Calu3 (cell line): ENCODE data around the gene TMIGD3. TPM values are rescaled to one million over a fixed set of nuclear protein-coding genes. Genes with fewer than 3 reads are reported as not detected.

Source experiments
- BruUV-seq: library from RNA; stranded (reverse); fragments of 400-500 nt; replicated peaks from 2 replicates; lab custom pipeline; 2021; lab: Mats Ljungman, UMichigan
- CTCF ChIA-PET: fragments of 300-600 bp; sonication (Branson Sonifier 250); formaldehyde crosslinking; loops from one replicate; lab custom pipeline; 2022; ENCODE audit warnings: antibody characterized with exemption; lab: Charles Lee
- DNase-seq: peaks from one replicate; pipeline ENCODE4 v3.0.0; 2022
- H3K27ac Mint-ChIP-seq: one replicate; pipeline ENCODE4 v1.8.0; 2022; ENCODE audit warnings: mixed read lengths; ENCODE audit not compliant: unreplicated experiment
- H3K27me3 Mint-ChIP-seq: one replicate; pipeline ENCODE4 v1.8.0; 2022; ENCODE audit warnings: mixed read lengths; ENCODE audit not compliant: unreplicated experiment
- H3K36me3 Mint-ChIP-seq: one replicate; pipeline ENCODE4 v1.8.0; 2022; ENCODE audit warnings: mild to moderate bottlenecking, moderate library complexity, mixed read lengths; ENCODE audit not compliant: insufficient read depth, unreplicated experiment
- H3K4me1 Mint-ChIP-seq: one replicate; pipeline ENCODE4 v1.8.0; 2022; ENCODE audit warnings: mild to moderate bottlenecking, low read depth, mixed read lengths; ENCODE audit not compliant: unreplicated experiment
- H3K4me3 Mint-ChIP-seq: one replicate; pipeline ENCODE4 v1.8.0; 2022; ENCODE audit warnings: mild to moderate bottlenecking, low read depth, moderate library complexity, mixed read lengths; ENCODE audit not compliant: unreplicated experiment
- H3K9me3 Mint-ChIP-seq: one replicate; pipeline ENCODE4 v1.8.0; 2022; ENCODE audit warnings: low read depth, mixed read lengths; ENCODE audit not compliant: unreplicated experiment
- intact Hi-C: fragments of 100-400 bp; cut with micrococcal nuclease; formaldehyde crosslinking; loops from one replicate; pipeline ENCODE4 v1.10.0; 2022; ENCODE audit not compliant: unreplicated experiment
- total RNA-seq: library from RNA; stranded (reverse); gene quantifications from 2 replicates; pipeline ENCODE4 v1.2.3, GENCODE V29; 2022
- TF ChIP-seq, protein P1 (sequence below): fragments of 200-600 bp; IDR thresholded peaks from one replicate; pipeline ENCODE4 v1.8.0; 2022; ENCODE audit warnings: antibody characterized with exemption; ENCODE audit not compliant: unreplicated experiment

Gene TMIGD3
- total RNA-seq, 1 experiment from 2014 or later, result not detected

DNA sequence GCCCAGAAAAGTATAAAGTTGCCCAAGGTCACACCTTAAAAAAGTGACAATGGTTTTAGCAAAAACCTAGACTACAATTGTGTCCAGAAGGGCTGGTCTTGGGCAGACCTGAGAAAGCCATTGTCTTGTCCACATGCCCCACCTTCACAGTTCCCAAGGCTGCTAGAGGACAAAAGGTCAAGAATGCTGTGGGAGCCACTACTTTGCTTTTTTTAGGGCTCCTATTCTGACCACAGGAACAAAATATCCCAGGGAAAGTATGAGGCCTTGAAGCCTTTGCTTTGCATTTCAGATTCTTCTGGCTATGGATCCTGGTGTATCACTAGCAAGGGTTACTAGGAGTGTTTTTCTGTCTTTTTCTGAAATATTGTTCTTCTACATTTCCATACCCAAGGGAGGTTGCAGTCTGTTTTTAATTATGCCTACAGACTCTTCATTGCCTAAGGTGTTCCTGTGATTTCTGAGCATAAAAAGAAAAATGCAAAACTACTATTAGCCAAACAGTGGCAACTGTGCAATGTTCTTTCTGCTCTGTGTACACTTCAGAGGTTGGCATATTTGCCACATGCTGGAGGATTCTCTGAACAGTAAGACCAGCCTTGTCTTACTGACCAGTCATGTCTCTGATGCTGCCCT, 18.9 kb downstream of the TMIGD3 start:
- Mint-ChIP-seq H3K4me1 (no peaks in the 10 kb centered on the region), H3K9me3 (no peaks in the 10 kb centered on the region), H3K27me3 (no peaks in the 10 kb centered on the region), H3K27ac (no peak overlapping the region), H3K36me3 (no peaks in the 10 kb centered on the region), H3K4me3 (no peak overlapping the region)
- no TSS peak for BruUV-seq
- CTCF ChIA-PET, result no interaction called here
- TF ChIP-seq, protein P1, sequence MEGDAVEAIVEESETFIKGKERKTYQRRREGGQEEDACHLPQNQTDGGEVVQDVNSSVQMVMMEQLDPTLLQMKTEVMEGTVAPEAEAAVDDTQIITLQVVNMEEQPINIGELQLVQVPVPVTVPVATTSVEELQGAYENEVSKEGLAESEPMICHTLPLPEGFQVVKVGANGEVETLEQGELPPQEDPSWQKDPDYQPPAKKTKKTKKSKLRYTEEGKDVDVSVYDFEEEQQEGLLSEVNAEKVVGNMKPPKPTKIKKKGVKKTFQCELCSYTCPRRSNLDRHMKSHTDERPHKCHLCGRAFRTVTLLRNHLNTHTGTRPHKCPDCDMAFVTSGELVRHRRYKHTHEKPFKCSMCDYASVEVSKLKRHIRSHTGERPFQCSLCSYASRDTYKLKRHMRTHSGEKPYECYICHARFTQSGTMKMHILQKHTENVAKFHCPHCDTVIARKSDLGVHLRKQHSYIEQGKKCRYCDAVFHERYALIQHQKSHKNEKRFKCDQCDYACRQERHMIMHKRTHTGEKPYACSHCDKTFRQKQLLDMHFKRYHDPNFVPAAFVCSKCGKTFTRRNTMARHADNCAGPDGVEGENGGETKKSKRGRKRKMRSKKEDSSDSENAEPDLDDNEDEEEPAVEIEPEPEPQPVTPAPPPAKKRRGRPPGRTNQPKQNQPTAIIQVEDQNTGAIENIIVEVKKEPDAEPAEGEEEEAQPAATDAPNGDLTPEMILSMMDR, result no peak
- intact Hi-C loops, result loop anchor here (5.0 kb wide), 2 partner anchors 263 to 283 kb away; no protein-coding TSS in a partner anchor
- DNase-seq, result no peak

DNA sequence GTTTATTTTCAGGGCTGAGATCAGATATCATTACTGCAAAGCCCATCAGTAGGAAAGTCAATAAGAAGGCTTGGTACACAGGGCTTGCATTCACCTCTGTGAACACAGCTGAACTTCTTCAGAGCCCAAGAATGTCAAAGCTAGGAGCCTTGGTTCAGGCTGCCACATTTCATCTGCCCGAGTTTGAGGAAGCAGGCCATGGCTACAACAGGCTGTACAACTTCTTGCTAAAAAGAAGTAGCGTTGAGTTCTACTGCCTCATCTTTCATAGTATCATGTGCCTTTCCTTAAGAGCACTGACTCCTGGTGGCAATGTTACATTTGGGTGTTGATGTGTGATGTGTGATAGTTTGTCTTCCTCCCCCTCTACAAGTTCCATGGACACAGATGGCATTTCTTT, 19.6 kb downstream of the TMIGD3 start:
- Mint-ChIP-seq H3K27me3 (no peaks in the 10 kb centered on the region), H3K4me1 (no peaks in the 10 kb centered on the region), H3K4me3 (no peak overlapping the region), H3K9me3 (no peaks in the 10 kb centered on the region), H3K27ac (no peak overlapping the region), H3K36me3 (no peaks in the 10 kb centered on the region)
- BruUV-seq, result no TSS peak
- no peak for DNase-seq
- CTCF ChIA-PET, result no interaction called here
- TF ChIP-seq, protein P1, result no peak
- intact Hi-C loops, result loop anchor here (5.0 kb wide), 2 partner anchors 263 to 283 kb away; no protein-coding TSS in a partner anchor

DNA sequence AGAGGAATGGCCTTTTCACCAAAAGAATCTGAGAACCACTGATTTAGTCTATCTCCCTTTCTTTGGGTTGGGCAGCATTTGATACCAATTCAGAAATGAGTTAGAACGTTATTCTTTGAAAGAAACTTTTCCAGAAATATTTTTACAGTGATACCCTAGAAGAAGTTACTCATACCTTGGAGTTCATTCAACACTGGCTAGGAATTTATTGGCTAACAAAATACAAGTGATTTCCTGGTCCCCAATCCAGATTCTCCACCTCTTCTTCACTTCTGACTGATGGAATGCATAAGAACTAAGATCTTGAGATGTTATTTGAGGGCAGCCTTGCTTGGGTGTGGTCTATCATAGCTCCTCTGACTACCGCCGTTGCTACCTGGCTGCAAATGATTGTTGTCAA, 20.3 kb downstream of the TMIGD3 start:
- H3K27ac Mint-ChIP-seq, result no peak overlapping the region
- CTCF ChIA-PET, result no interaction called here
- TF ChIP-seq, protein P1, result no peak
- no peak overlapping the region for H3K4me3 Mint-ChIP-seq
- intact Hi-C loops, result loop anchor here (5.0 kb wide), 2 partner anchors 264 to 284 kb away; no protein-coding TSS in a partner anchor
- DNase-seq, result no peak
- no peaks in the 10 kb centered on the region for H3K27me3 Mint-ChIP-seq
- H3K36me3 Mint-ChIP-seq, result no peaks in the 10 kb centered on the region
- H3K9me3 Mint-ChIP-seq, result no peaks in the 10 kb centered on the region
- no peaks in the 10 kb centered on the region for H3K4me1 Mint-ChIP-seq
- no TSS peak for BruUV-seq

DNA sequence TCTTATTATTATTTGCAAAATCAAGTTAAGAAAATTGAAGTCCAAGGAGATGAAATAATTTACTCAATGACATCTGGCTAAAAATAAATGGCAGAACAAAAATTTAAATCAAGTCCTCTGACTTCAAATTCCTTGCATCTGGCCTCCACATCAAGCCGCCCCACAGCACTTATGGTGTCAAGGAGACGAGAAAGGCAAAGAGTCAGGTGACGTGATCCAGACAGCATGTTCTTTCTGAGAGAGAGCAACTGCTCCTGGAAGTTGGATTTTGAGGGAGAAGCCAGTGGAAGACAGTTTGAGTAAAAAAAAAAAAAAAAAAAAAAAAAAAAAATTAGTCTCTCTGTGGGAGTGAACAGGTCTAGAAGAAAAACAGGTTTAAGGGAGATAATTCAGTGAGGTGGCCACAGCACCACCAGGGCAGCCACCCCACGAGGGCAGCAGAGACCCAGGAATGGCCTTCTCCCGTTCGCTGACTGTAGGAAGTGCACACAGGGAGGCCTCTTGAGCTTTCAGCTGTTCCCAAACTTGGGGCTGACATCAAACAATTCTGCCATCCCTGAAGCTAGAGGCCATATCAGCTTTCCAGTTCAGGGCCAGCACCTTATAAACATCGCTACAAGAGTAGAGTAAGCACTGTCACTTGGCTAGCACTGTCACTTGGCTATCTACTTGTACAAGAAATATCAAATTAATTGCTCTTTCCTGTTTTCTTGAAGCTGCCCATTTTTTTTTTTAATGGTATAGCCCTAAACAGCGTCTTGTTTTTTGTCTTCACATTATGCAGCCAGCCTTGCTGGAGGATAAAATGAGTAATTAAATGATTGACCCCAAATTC, 21.8 kb downstream of the TMIGD3 start:
- CTCF ChIA-PET, result interaction anchor here (0.6 to 1.3 kb wide), 10 partner anchors 8 to 288 kb away, joined by 3 to 7 read pairs (median 4); partner anchors contain the start of genes DDX20 and INKA2
- BruUV-seq, result no TSS peak
- no peaks in the 10 kb centered on the region for H3K4me1 Mint-ChIP-seq
- H3K4me3 Mint-ChIP-seq, result no peak overlapping the region
- no peak overlapping the region for H3K27ac Mint-ChIP-seq
- DNase-seq, result peak; percentile 69
- intact Hi-C loops, result loop anchor here (2.0 to 5.0 kb wide), 3 partner anchors 175 to 286 kb away; no protein-coding TSS in a partner anchor
- no peaks in the 10 kb centered on the region for H3K27me3 Mint-ChIP-seq
- no peaks in the 10 kb centered on the region for H3K36me3 Mint-ChIP-seq
- TF ChIP-seq, protein P1, result peak; percentile 22
- H3K9me3 Mint-ChIP-seq, result no peaks in the 10 kb centered on the region
